ENCODE data around the gene CDH18. TPM values are rescaled to one million over a fixed set of nuclear protein-coding genes. Genes with fewer than 3 reads are reported as not detected.

The CDH18 gene
- total RNA-seq, 1 experiment from 2014 or later: 0.86 TPM

DNA sequence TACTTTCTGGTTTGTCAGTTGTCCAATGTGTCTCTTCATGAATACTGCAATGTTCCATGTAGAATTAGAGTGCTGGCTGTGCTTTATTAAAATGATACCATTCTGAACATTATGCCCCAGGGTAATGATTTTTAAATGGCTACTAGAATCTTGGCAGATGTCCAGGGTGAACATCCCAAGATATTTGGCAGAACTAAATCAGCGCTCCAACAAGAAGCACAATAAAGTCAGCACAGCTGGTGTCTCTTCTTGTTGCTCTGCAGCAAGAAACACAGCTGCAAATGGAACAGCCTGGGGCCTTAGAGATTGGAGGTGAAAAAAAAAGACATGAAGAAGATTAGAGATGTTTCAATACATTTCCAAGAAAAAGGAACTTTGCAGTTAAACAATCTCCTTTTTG lies 248.3 kb downstream of the CDH18 start:
- Mint-ChIP-seq H3K36me3 (ENCODE audit: insufficient read depth, unreplicated experiment) (no peaks in the 10 kb centered on the region), H3K27me3 (ENCODE audit: insufficient read depth, unreplicated experiment) (no peaks in the 10 kb centered on the region), H3K9me3 (ENCODE audit: unreplicated experiment) (no peaks in the 10 kb centered on the region), H3K27ac (ENCODE audit: unreplicated experiment) (no peak overlapping the region), H3K4me1 (ENCODE audit: low read depth, unreplicated experiment) (no peaks in the 10 kb centered on the region), H3K4me3 (ENCODE audit: unreplicated experiment) (no peak overlapping the region)
- no TSS peak for BruUV-seq (replicated peaks)
- no peaks in the 10 kb centered on the region; the same call in 1 of the 2 replicates for H3K4me1 ChIP-seq
- intact Hi-C loops (cut with micrococcal nuclease; ENCODE audit: unreplicated experiment): no loop called here
- no peaks in the 10 kb centered on the region for H3K27me3 ChIP-seq (replicated peaks; ENCODE audit: control insufficient read depth, insufficient read depth, low read length)
- POLR2A ChIA-PET: no interaction called here
- H3K4me3 ChIP-seq (ENCODE audit: low read depth, low read length): no peak overlapping the region
- TF ChIP-seq, protein P1, sequence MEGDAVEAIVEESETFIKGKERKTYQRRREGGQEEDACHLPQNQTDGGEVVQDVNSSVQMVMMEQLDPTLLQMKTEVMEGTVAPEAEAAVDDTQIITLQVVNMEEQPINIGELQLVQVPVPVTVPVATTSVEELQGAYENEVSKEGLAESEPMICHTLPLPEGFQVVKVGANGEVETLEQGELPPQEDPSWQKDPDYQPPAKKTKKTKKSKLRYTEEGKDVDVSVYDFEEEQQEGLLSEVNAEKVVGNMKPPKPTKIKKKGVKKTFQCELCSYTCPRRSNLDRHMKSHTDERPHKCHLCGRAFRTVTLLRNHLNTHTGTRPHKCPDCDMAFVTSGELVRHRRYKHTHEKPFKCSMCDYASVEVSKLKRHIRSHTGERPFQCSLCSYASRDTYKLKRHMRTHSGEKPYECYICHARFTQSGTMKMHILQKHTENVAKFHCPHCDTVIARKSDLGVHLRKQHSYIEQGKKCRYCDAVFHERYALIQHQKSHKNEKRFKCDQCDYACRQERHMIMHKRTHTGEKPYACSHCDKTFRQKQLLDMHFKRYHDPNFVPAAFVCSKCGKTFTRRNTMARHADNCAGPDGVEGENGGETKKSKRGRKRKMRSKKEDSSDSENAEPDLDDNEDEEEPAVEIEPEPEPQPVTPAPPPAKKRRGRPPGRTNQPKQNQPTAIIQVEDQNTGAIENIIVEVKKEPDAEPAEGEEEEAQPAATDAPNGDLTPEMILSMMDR (IDR thresholded peaks at IDR 0.05; ENCODE audit: insufficient read depth in 1 of 2, low read depth in 1 of 2, low read length in 1 of 2, severe bottlenecking in 1 of 2, unreplicated experiment in 1 of 2): no peak
- CTCF ChIA-PET: no interaction called here
- no peaks in the 10 kb centered on the region for H3K9me3 ChIP-seq
- DNase-seq: no peak
- H3K36me3 ChIP-seq (ENCODE audit: control insufficient read depth, insufficient read depth, low read length): no peaks in the 10 kb centered on the region

DNA sequence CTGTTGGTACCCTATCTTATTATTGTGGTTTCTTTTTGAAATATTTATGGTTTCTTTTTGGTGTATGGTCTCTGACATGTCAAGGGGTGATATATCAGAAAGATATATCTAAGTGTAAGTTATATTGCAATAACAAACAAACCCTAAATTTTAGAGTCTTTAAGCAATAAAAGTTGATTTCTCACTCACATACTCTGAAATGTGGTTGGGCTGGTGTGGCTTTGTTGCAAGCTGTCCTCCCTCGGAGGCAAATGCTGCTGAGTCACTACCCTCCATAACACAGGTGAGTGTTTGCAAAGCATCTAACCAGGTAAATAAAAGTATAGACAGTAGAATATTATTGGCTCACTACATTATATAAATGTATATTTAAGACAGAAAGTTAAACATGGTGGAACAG lies 253.2 kb downstream of the CDH18 start:
- Mint-ChIP-seq H3K9me3 (ENCODE audit: unreplicated experiment) (peaks cover 13% of the 10 kb centered on the region), H3K4me1 (ENCODE audit: low read depth, unreplicated experiment) (no peaks in the 10 kb centered on the region), H3K4me3 (ENCODE audit: unreplicated experiment) (no peak overlapping the region), H3K27me3 (ENCODE audit: insufficient read depth, unreplicated experiment) (no peaks in the 10 kb centered on the region), H3K36me3 (ENCODE audit: insufficient read depth, unreplicated experiment) (no peaks in the 10 kb centered on the region), H3K27ac (ENCODE audit: unreplicated experiment) (no peak overlapping the region)
- TF ChIP-seq, protein P1 (IDR thresholded peaks at IDR 0.05; ENCODE audit: insufficient read depth in 1 of 2, low read depth in 1 of 2, low read length in 1 of 2, severe bottlenecking in 1 of 2, unreplicated experiment in 1 of 2): no peak
- Histone ChIP-seq H3K27me3 (replicated peaks; ENCODE audit: control insufficient read depth, insufficient read depth, low read length) (no peaks in the 10 kb centered on the region), H3K9me3 (no peaks in the 10 kb centered on the region), H3K36me3 (ENCODE audit: control insufficient read depth, insufficient read depth, low read length) (no peaks in the 10 kb centered on the region), H3K4me1 (no peaks in the 10 kb centered on the region), H3K4me3 (ENCODE audit: low read depth, low read length) (no peak overlapping the region)
- peak in 1 of 2 experiments; percentile 34 for DNase-seq
- ChIA-PET POLR2A (no interaction called here), CTCF (interaction anchor here (0.6 kb wide), 1 partner anchor 934 kb away, joined by 4 read pairs; no protein-coding TSS in a partner anchor)
- BruUV-seq (replicated peaks): no TSS peak
- intact Hi-C loops (cut with micrococcal nuclease; ENCODE audit: unreplicated experiment): no loop called here

DNA sequence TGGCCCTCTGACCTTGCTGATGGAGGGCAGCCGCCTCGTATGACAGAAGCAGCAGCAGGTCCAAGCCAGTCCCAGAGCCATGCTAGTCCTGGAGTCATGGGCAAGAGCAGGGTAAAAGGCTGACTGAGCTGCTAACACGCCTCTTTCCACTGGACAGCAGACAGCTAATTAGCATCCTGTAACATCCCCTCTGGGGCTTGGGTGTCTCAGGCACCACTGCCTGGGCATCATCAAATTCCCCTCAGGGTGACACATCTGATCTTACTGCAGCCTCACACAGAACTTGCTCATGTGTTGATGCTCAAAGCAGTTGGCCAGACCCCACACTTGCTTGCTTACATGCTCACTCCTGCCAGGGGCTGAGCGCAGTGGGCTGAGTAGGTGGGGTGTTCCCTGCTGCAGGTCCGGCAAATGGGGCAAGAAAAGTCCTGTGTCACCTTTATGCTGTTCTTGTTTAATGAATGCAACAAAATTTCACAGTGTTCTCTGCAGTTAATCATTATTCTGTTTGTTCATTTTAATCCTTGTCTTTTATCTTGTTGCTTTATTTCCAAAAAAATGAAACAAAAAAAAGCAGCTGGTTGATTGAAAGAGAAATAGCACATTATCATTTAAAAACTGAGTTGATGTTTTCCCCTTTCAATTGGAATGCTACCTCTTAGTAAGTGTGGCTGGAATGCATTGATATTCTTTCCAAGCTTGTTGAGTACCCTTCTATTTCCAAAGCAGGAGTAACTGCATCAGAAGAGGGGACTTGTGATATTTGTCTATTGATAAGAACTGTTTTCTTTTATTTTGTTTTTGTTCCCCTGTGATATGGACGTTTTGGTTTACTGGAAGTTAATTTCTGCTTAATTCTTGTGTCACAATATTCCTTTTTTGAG lies 254.1 kb downstream of the CDH18 start:
- CTCF ChIA-PET: no interaction called here
- H3K27ac Mint-ChIP-seq (ENCODE audit: unreplicated experiment): no peak overlapping the region
- H3K4me1 Mint-ChIP-seq (ENCODE audit: low read depth, unreplicated experiment): no peaks in the 10 kb centered on the region
- TF ChIP-seq, protein P1 (IDR thresholded peaks at IDR 0.05; ENCODE audit: insufficient read depth in 1 of 2, low read depth in 1 of 2, low read length in 1 of 2, severe bottlenecking in 1 of 2, unreplicated experiment in 1 of 2): no peak
- no peaks in the 10 kb centered on the region for H3K27me3 ChIP-seq (replicated peaks; ENCODE audit: control insufficient read depth, insufficient read depth, low read length)
- no peaks in the 10 kb centered on the region for H3K36me3 ChIP-seq (ENCODE audit: control insufficient read depth, insufficient read depth, low read length)
- H3K9me3 Mint-ChIP-seq (ENCODE audit: unreplicated experiment): peaks cover 13% of the 10 kb centered on the region
- H3K36me3 Mint-ChIP-seq (ENCODE audit: insufficient read depth, unreplicated experiment): no peaks in the 10 kb centered on the region
- intact Hi-C loops (cut with micrococcal nuclease; ENCODE audit: unreplicated experiment): no loop called here
- H3K27me3 Mint-ChIP-seq (ENCODE audit: insufficient read depth, unreplicated experiment): no peaks in the 10 kb centered on the region
- no peaks in the 10 kb centered on the region for H3K4me1 ChIP-seq
- H3K4me3 Mint-ChIP-seq (ENCODE audit: unreplicated experiment): no peak overlapping the region
- no peak for DNase-seq
- POLR2A ChIA-PET: no interaction called here
- no peaks in the 10 kb centered on the region for H3K9me3 ChIP-seq
- H3K4me3 ChIP-seq (ENCODE audit: low read depth, low read length): no peak overlapping the region
- no TSS peak for BruUV-seq (replicated peaks)
